Measurements from ENCODE around the gene BEND4.
"Not testable (repeated sequence)": the region's sequence is repeated elsewhere in the genome, so short reads cannot be mapped to it uniquely, and the experiment has no call there.

The BEND4 gene

DNA sequence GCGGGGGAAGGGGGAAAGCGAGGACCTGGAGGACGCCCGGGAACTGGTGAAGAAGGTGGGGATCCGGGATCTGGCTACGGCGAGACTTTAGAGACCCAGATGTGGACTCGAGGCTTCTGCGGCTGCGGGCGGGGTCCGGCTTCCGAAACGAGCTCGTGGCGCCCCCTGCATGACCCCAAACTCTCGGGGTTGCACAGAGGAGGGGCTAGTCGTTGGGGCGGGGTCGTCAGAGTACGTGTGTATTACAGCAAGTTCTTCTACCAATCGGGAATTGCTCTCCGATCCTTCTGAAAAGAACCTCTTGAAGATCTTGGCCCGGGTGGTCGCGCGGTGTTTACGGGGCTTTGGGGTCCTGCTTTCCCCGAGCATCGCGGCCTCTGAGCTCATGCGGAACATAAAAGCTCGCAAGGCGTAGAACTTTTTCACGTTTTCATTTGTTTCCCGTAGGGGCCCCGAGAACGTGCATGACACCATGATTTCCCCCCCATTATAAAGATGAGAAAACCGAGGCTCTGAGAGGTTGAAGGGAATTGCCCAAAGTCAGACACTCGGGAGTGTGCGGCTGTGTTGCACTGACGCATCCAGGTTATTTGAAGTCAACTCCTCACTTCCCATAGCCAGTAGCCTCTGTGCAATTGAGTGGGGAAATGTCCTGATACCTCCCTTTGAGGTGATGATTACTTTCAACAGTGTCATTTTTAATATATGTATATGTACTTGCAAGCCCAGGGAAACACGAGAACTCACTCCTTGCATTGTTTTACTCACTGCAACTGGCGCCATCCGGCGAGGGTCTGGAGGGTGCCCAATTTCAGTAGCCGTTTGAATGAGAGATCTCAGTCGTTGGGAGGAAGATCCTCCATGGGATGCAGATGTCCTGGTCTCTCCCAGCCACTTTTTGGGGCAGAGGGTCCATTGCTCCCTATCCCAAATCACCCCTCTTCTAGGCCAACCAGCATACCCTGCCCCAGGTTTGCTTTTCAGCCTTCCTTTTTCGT lies at the start of gene BEND4:
Gene BEND4 (minus strand): TSS at position 149 of the 998 bp plus-strand sequence. CDS start 512 bp downstream, outside the sequence.
- no peak for DNase-seq

DNA sequence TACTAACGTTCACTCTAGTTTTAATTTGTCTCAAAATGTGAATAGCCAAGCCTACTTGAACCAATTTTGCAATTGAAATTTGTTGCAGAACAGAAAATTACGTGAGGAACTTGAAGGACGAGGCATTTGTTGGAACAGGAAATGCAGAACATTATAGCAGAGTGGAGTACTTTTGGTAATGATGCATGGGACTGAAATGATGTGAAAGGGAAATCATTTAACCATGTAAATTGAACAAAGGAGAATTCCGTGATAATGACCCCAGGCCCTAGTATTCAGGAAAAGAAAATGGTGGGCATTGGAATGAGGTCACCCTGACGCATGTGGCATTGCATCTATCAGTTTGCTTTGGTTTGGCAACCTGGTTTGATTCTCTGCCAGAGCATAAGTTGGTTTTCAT lies 44.9 kb upstream of the BEND4 start:
- no peak for DNase-seq

DNA sequence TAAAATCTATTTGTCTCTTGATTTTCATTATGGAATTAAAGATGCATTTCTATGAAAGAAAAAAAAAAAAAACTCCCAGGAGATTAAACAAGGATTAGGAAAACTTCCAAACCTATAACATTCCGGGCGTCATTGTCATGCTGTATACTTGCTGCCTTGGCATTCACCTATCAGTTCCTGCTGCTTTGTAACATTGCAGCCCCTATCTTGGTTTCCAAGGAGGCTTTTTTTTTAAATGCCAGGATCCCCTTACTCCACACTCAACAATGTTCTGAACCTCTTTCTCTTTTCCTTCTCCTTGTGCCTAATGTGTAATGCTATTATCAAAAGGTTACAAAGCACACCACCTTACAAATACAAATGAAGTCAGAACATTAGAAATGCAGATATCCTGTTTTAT lies 20.5 kb upstream of the BEND4 start:
- no peak for DNase-seq

- no peak for DNase-seq
Observed at GRCh38 chr4:42172128-42172790, 19.8 kb upstream of the BEND4 start.

- DNase-seq: no peak
Observed at GRCh38 chr4:42167709-42168108, 15.3 kb upstream of the BEND4 start.

DNA sequence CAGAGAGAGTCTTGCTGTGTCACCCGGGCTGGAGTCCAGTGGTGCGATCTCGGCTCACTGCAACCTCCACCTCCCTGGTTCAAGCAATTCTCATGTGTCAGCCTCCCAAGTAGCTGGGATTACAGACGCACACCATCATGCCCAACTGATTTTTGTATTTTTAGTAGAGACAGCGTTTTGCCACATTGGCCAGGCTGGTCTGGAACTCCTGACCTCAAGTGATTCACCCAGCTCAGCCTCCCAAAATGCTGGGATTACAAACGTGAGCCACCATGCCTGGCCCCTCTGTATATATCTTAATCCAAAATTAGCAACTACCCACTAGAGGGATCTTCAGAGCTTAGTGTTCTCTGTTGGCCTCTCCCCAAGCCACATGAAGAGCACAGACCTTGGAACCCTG lies 13.7 kb upstream of the BEND4 start:
- not testable (repeated sequence) for DNase-seq

DNA sequence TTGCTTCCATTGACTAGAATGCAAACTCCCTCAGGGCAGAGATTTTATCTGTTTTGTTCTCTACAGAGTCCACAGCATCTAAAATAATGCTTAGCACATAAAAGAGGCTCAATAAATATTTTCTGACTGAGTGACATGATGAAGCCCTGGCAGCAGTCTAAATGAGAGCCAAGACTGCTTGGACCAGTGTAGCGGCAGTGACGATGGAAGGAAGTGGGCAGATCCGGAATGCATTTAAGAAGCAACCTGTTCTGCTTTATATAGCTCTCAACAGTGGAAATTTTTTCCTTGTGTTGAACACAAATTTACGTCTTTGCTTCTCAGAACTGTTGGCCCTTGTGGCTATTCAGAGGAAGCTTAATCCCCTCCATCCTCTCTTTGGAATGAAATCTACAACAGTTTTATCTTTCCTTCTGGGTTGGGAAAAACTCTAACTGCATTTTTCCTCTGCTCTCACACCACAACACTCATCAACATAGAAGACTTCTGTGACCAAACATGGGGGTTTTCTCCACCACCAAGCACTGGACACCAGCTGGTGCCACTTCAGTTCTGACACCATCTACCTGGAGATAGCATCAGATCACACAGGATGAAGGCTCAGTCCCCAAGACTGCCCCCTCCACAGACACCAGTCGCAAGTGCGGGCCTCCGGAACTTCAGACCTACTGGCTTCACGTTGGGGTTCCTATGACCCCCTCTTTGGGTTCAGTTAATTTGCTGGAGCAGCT lies 7.0 kb upstream of the BEND4 start:
- no peak for DNase-seq

DNA sequence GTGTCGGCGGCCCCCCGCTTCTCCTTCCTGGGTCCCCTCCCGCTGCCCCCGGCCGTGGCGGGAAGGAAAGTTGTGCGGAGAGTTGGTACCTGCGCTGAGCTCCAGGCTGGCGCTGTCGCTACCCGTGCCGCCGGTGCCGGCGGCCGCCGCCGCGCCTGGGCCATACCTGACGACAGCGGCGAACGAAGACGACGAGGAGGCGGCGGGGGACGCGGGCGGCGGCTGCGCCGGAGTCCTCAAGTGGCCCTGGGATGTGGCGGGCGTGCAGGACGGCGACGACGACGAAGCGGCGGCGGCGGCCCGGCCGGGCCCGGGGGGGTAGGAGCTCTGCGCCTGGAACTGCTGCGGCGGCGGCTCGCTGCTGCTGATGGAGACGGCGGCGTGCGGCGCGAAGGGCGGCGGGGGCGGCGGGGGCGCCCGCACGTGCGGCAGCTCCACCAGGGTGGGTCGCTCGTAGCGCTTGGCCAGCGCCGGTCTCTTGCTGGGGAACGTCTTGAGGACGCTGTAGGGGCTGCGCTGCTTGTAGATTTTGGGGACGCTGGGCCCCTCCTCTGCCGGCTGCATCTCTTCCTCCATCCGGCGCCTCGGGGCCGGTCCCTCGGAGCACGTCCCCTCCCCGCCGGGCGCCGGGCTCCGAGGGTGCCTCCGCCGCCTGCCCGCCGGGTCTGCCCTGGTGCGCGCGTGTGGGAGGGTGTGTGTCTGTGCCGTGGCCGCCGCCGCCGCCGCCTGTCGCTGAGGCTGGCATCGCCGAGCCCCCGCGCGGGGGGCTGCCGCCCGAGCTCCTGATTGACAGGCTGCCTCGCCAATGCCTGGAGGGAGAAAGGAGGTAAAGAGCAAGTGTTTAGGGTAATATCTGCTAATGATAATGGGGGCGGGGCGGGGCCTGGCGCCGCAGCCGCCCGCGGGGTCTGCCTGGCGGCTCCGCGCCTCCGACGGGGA lies 618 bp downstream of the BEND4 start:
- peak; percentile 18 for DNase-seq

GRCh38 chr4:42150653-42151567 lies 1.5 kb downstream of the BEND4 start:
- DNase-seq: no peak

- DNase-seq: no peak
Observed at GRCh38 chr4:42149004-42149403, 3.5 kb downstream of the BEND4 start.

DNA sequence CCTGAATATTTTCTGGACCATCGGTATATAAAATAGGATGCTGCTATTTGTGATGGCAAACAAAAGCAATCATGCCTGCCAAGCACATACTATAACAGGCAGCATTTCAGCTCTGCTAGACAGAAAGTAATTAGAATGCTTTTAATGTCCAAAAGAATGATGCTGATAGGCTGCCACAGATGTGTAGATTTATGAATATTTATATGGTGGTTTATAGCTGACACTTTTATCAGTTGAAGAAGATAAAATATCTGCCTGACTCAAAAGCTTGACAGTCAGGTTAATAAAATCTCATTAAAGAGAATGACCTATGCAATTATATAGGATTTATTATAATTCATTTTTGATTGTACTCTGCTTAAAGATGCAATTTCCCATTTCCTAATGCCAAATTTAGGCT lies 4.0 kb downstream of the BEND4 start:
- DNase-seq: no peak

- DNase-seq: no peak
Observed at GRCh38 chr4:42144028-42144427, 8.4 kb downstream of the BEND4 start.

DNA sequence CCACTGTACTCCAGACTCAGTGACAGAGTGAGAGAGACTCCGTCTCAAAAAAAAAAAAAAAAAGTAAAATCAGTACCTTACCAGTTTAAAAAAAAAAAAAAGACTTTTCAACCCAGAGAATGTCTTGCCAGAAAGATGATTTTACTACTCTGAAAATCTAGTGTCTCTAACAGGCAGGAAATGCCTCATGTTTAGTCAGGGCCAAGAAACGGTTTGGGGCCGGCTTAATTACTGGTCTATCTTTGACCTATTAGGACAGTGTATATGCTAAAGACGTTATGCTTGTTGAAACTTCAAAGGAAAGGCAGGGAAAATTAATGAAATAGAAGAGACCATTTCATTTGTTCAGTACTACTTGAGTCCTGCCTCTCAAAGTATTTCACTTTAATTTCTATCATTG lies 9.9 kb downstream of the BEND4 start:
- DNase-seq: no peak

DNA sequence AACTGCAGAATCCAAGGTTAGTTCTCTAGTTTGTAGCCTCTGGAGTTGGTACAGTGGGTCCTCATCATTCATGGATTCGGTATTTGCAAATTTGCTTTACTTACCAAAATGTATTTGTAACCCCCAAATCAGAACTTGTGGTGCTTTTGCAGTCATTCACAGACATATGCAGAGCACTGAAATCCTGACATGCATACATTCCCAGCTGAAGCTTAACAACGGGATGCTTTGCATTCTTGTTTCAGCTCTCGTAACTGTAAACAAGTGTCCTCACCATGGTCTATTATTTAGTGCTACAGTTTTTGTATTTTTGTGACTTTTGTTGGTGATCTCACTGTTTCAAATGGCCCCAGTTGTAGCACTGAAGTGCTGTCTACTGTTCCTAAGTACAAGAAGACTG lies 16.1 kb downstream of the BEND4 start:
- DNase-seq: no peak

DNA sequence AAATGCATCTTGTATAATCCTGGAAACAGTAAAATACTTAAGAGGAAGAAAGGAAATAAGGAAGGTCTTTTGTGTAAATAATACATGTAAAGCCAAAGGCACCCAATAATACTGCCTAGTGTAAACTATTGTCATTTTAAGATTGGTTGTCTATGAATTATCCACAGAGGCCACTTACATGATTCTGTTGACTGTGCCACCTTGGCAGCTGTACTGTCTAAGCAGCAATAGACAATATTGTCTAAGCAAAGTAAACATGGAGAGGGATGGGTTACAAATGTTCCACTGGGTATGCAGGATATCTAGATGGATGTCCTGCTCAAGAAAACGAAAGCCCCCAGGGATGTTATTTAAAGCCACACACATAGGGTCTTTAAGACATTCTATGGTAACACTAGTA lies 19.4 kb downstream of the BEND4 start:
- DNase-seq: no peak

GRCh38 chr4:42132099-42132498 lies 20.4 kb downstream of the BEND4 start:
- no peak for DNase-seq

GRCh38 chr4:42123071-42123644 lies 29.3 kb downstream of the BEND4 start:
- no peak for DNase-seq

GRCh38 chr4:42122237-42122636 lies 30.2 kb downstream of the BEND4 start:
- DNase-seq: no peak

- DNase-seq: no peak
Observed at GRCh38 chr4:42119886-42120285, 32.6 kb downstream of the BEND4 start.

DNA sequence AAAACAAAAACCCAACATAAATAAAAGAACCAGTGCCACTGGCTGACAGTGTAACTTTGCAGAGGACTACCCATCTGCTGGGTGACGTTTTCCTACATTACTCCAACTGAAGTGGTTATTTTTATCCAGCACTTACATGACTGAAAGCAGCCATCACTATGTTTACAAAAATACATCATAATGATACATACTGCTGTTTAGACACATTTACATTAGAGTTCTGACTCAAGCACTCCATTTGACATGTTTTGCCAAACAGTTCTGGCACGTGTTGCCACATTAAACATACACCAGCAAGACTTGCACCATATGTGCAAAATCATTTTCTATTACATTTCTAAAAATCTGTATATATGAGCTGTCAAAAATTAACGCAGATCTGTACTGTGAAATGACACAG lies 39.6 kb downstream of the BEND4 start:
- DNase-seq: no peak

DNA sequence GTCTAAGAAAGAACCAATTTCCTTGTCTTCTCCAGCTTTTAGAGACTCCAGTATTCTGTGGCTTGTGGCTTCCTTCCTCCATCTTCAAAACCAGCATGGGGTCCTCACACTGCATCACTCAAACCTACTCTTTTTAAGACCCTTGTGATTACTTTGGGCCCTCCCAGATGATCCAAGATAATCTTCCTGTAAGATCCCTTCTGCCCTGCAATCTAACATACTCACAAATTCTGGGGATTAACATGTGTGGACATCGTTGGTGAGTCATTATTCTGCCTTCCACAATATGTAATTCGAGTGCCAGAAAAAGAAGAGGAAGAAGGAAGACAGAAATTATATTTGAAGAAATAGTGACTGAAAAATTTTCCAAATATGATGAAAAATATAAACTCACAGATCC lies 47.9 kb downstream of the BEND4 start:
- DNase-seq: no peak

All from NCI-H1417 treated with DMSO at 0.1 percent for 48 hours (cell line).